CD4-positive, alpha-beta memory T cell (primary cell): ENCODE measurements around the gene ULK4. TPM values are rescaled to one million over a fixed set of nuclear protein-coding genes. Genes with fewer than 3 reads are reported as not detected.
"Not testable (repeated sequence)": the region's sequence is repeated elsewhere in the genome, so short reads cannot be mapped to it uniquely, and the experiment has no call there.

ENCODE experiments used
- CTCF ChIA-PET: fragments of 350-600 bp; sonication (Branson Sonifier 250); formaldehyde crosslinking; loops from one replicate; lab custom pipeline; 2021; ENCODE audit warnings: inconsistent platforms; ENCODE audit not compliant: partially characterized antibody; lab: Charles Lee
- POLR2A ChIA-PET: fragments of 350-600 bp; sonication (Branson Sonifier 250); formaldehyde crosslinking; loops from one replicate; lab custom pipeline; 2021; ENCODE audit not compliant: partially characterized antibody; lab: Charles Lee
- DNase-seq, 5 donors: peaks; one replicate each; pipeline versions ENCODE4 v3.0.0 to v3.0.0-alpha.2; 2020 to 2022; ENCODE audit warnings: mixed read lengths in 1 of 5
- H3K27ac ChIP-seq: one replicate; pipeline ENCODE4 v1.7.0; 2013; ENCODE audit warnings: low read depth, low read length
- H3K27me3 ChIP-seq: 2 replicates; pipeline ENCODE4 v1.7.0; 2013; ENCODE audit warnings: mild to moderate bottlenecking, low read length, moderate library complexity; ENCODE audit not compliant: insufficient read depth
- H3K36me3 ChIP-seq: 2 replicates; pipeline ENCODE4 v1.7.0; 2013; ENCODE audit warnings: mild to moderate bottlenecking, low read length, moderate library complexity; ENCODE audit not compliant: insufficient read depth
- H3K4me1 ChIP-seq: 2 replicates; pipeline ENCODE4 v1.7.0; 2013; ENCODE audit warnings: mild to moderate bottlenecking, low read length, moderate library complexity; ENCODE audit not compliant: insufficient read depth
- H3K4me3 ChIP-seq, 2 donors: one replicate each; pipeline ENCODE4 v1.7.0; 2013; ENCODE audit warnings: low read length in 2 of 2, mild to moderate bottlenecking in 1 of 2
- H3K9me3 ChIP-seq, 2 donors: one replicate each; pipeline ENCODE4 v1.7.0; 2013; ENCODE audit warnings: low read length in 2 of 2, control low read depth in 1 of 2; ENCODE audit not compliant: control insufficient read depth in 1 of 2
- H3K27ac Mint-ChIP-seq, 7 donors: one replicate each; pipeline ENCODE4 v1.8.0; 2020 to 2021; ENCODE audit warnings: mixed read lengths in 7 of 7, mild to moderate bottlenecking in 6 of 7, inconsistent platforms in 3 of 7, moderate library complexity in 3 of 7
- H3K27me3 Mint-ChIP-seq, 2 donors: one replicate each; pipeline ENCODE4 v1.8.0; 2020 to 2021; ENCODE audit warnings: mixed read lengths in 2 of 2
- H3K36me3 Mint-ChIP-seq, 2 donors: one replicate each; pipeline ENCODE4 v1.8.0; 2020 to 2021; ENCODE audit warnings: mixed read lengths in 2 of 2, inconsistent platforms in 1 of 2, mild to moderate bottlenecking in 1 of 2
- H3K4me1 Mint-ChIP-seq, 4 donors: one replicate each; pipeline ENCODE4 v1.8.0; 2020 to 2021; ENCODE audit warnings: mixed read lengths in 4 of 4, mild to moderate bottlenecking in 1 of 4
- H3K4me3 Mint-ChIP-seq, 8 donors: one replicate each; pipeline ENCODE4 v1.8.0; 2020 to 2021; ENCODE audit warnings: mixed read lengths in 8 of 8, mild to moderate bottlenecking in 7 of 8, moderate library complexity in 6 of 8, inconsistent platforms in 3 of 8
- H3K9me3 Mint-ChIP-seq, 8 donors: one replicate each; pipeline ENCODE4 v1.8.0; 2020 to 2021; ENCODE audit warnings: mixed read lengths in 8 of 8, mild to moderate bottlenecking in 5 of 8, inconsistent platforms in 3 of 8, moderate library complexity in 1 of 8
- intact Hi-C: fragments of 100-400 bp; cut with micrococcal nuclease; formaldehyde crosslinking; loops from one replicate; pipeline ENCODE4 v1.15.1; 2023
- polyA plus RNA-seq, 2 donors: library from polyadenylated mRNA; unstranded; fragments of 300-500 nt; fragmentation: Illumina TruSeq; gene quantifications; one replicate each; pipeline ENCODE4 v1.2.3, GENCODE V29; 2021
- total RNA-seq, 2 experiments: library from RNA; stranded (reverse); gene quantifications; one replicate each; pipeline ENCODE4 v1.2.3, GENCODE V29; 2021

Gene ULK4
- total and polyA plus RNA-seq, 4 experiments from 2014 or later: 6.3 to 29.1 (median 19.2) TPM

DNA sequence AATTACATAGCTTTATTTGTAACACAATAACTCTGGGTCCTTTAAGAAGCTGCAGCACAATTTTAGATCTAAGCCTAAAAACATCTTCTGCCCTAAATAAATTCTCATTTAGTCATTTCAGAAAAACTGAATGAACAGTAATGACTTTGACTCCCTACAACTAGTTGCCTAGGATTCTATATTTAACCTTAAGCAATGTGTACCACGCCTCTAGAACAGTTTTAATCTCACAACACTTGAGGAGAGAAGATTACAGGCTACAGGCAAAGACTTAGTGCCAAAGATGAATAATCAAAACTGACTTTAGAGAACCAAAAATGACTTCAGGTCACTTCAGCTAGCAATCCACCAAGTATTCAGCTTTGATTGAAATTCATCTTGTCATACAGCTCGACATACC lies 192.8 kb downstream of the ULK4 start:
- Mint-ChIP-seq H3K27ac (no peak overlapping the region), H3K36me3 (peaks cover 24 to 32% of the 10 kb centered on the region in 2 donors), H3K4me3 (no peak overlapping the region), H3K4me1 (no peaks in the 10 kb centered on the region), H3K27me3 (no peaks in the 10 kb centered on the region), H3K9me3 (peaks cover 0 to 20% (median 9%) of the 10 kb centered on the region in 8 donors)
- ChIA-PET POLR2A (no interaction called here), CTCF (no interaction called here)
- no peaks in the 10 kb centered on the region for H3K9me3 ChIP-seq
- no peak overlapping the region for H3K4me3 ChIP-seq
- no peaks in the 10 kb centered on the region for H3K36me3 ChIP-seq
- no peaks in the 10 kb centered on the region for H3K4me1 ChIP-seq
- intact Hi-C loops: no loop called here
- no peak overlapping the region for H3K27ac ChIP-seq
- no peaks in the 10 kb centered on the region for H3K27me3 ChIP-seq
- DNase-seq: no peak

DNA sequence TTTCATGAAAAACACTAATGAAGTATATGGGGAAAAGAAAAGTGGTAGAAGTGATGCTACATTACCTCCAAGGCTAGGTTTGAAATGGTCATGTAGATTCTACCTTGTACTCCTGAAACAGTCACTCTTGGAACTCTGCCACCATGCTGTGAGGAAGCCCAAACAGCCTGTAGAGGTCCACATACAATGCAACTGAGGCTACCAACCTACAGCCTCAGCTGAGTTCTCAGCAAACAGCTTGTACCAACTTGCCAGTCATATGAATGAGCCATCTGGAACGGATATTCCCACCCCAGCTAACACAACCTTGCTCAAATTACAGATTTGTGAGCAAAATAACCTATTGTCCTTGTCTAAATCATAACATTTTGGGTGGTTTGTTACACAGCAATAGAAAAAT lies 193.5 kb downstream of the ULK4 start:
- no peaks in the 10 kb centered on the region for H3K9me3 ChIP-seq
- Mint-ChIP-seq H3K27me3 (no peaks in the 10 kb centered on the region), H3K27ac (no peak overlapping the region), H3K36me3 (peaks cover 24 to 32% of the 10 kb centered on the region in 2 donors), H3K9me3 (peaks cover 0 to 17% (median 9%) of the 10 kb centered on the region in 8 donors), H3K4me3 (no peak overlapping the region), H3K4me1 (no peaks in the 10 kb centered on the region)
- H3K36me3 ChIP-seq: no peaks in the 10 kb centered on the region
- H3K4me1 ChIP-seq: no peaks in the 10 kb centered on the region
- CTCF ChIA-PET: no interaction called here
- intact Hi-C loops: no loop called here
- POLR2A ChIA-PET: no interaction called here
- no peak overlapping the region for H3K4me3 ChIP-seq
- H3K27ac ChIP-seq: no peak overlapping the region
- no peaks in the 10 kb centered on the region for H3K27me3 ChIP-seq
- DNase-seq: no peak

DNA sequence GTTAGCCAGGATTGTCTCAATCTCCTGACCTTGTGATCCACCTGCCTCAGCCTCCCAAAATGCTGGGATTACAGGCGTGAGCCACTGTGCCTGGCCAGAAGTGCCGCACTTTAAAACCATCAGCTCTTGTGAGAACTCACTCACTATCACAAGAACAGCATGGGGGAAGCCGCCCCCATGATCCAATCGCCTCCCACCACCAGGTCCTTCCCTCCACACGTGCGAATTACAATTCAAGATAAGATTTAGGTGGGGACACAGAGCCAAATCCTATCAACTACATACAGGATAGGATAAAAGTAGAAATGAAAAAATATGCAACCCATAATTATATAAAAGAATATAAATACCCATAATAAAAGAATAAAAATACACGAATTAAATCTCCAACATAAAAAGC lies 199.0 kb downstream of the ULK4 start:
- H3K27me3 ChIP-seq, intact Hi-C loops, H3K36me3 ChIP-seq, H3K4me3 ChIP-seq, H3K4me1 Mint-ChIP-seq, H3K9me3 ChIP-seq, POLR2A ChIA-PET, H3K4me3 Mint-ChIP-seq, DNase-seq, H3K27me3 Mint-ChIP-seq, H3K27ac ChIP-seq, H3K27ac Mint-ChIP-seq, H3K4me1 ChIP-seq: not testable (repeated sequence)
- Mint-ChIP-seq H3K36me3 (peaks cover 12 to 18% of the 10 kb centered on the region in 2 donors), H3K9me3 (peaks cover 0 to 11% (median 4%) of the 10 kb centered on the region in 8 donors)
- CTCF ChIA-PET: interaction anchor here (0.7 kb wide), 1 partner anchor 136 kb away, joined by 3 read pairs; no protein-coding TSS in a partner anchor

DNA sequence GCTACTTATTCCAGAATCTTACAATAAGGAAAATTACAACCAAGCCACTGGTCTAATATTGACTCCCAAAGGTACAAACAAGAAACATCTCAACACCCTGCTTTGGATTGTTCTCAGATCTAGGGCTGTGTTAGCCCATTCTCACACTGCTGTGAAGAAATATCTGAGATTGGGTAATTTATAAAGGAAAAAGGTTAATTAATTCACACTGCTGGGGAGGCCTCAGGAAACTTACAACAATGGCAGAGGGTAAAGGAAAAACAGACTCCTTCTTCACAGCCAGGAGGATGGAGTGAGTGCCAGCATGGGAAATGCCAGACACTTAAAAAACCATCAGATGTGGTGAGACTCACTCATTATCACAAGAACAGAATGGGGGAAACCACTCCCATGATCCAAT lies 208.3 kb downstream of the ULK4 start:
- no peaks in the 10 kb centered on the region for H3K27me3 Mint-ChIP-seq
- Histone ChIP-seq H3K27me3 (no peaks in the 10 kb centered on the region), H3K9me3 (no peaks in the 10 kb centered on the region), H3K4me3 (no peak overlapping the region), H3K27ac (no peak overlapping the region), H3K4me1 (no peaks in the 10 kb centered on the region), H3K36me3 (no peaks in the 10 kb centered on the region)
- ChIA-PET CTCF (no interaction called here), POLR2A (no interaction called here)
- H3K36me3 Mint-ChIP-seq: peaks cover 47 to 56% of the 10 kb centered on the region in 2 donors
- intact Hi-C loops: no loop called here
- H3K4me3 Mint-ChIP-seq: no peak overlapping the region
- peaks cover 0 to 7% (median 0%) of the 10 kb centered on the region in 8 donors for H3K9me3 Mint-ChIP-seq
- H3K4me1 Mint-ChIP-seq: peaks cover 11 to 15% (median 13%) of the 10 kb centered on the region in 4 donors
- DNase-seq: no peak
- no peak overlapping the region for H3K27ac Mint-ChIP-seq

DNA sequence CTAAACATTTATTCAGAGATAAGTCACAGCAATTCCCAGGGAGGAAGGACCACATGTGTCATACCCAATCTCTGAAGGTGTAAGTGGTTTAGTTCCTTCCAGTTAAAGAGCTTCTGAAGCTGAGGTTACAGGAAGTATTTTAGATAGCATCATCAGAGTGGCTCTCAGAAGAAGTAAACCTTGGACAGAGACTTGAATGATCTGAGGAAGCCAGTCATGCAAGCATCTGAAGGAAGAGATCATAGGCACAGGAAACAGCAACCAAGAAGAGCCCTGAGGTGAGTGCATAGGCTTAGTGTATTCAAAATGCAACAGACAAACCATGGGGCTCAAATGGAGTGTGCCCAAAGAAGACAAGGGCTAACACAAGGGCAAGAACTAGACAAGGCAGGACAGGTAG lies 210.3 kb downstream of the ULK4 start:
- peak overlapping the region in 1 of 7 donors; percentile 24 for H3K27ac Mint-ChIP-seq
- CTCF ChIA-PET: no interaction called here

DNA sequence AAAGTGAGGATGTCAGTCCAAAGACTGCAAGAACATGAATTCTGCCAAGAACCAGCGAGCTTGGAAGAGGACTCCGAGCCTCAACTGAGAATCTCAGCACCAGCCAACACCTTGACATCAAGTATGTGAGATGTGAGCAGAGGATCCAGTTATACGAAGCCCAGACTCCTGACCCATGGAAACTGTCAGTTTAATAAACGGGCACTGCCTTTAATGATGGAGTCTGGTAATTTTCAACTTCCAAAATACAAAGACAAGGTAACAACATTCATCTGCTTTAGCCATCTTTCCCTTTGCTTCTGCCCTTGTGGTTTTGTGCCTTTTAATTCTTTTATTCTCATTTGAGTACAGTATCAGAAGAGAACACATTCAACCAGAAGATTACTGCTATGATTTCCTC lies 211.9 kb downstream of the ULK4 start:
- H3K27ac Mint-ChIP-seq: no peak overlapping the region
- H3K36me3 Mint-ChIP-seq: peaks cover 44 to 77% of the 10 kb centered on the region in 2 donors

More for the DNA sequence above, 210.3 kb downstream of the ULK4 start:
- Mint-ChIP-seq H3K27me3 (no peaks in the 10 kb centered on the region), H3K9me3 (peaks cover 0 to 2% (median 0%) of the 10 kb centered on the region in 8 donors), H3K4me1 (peaks cover 11 to 15% (median 13%) of the 10 kb centered on the region in 4 donors), H3K4me3 (no peak overlapping the region), H3K36me3 (peaks cover 47 to 72% of the 10 kb centered on the region in 2 donors)
- intact Hi-C loops: no loop called here
- no peaks in the 10 kb centered on the region for H3K36me3 ChIP-seq
- H3K9me3 ChIP-seq: no peaks in the 10 kb centered on the region
- POLR2A ChIA-PET: no interaction called here
- DNase-seq: peak in 3 of 5 donors; percentile 0 to 13 (median 1)
- H3K4me3 ChIP-seq: no peak overlapping the region
- H3K4me1 ChIP-seq: no peaks in the 10 kb centered on the region
- H3K27ac ChIP-seq: no peak overlapping the region
- H3K27me3 ChIP-seq: no peaks in the 10 kb centered on the region

DNA sequence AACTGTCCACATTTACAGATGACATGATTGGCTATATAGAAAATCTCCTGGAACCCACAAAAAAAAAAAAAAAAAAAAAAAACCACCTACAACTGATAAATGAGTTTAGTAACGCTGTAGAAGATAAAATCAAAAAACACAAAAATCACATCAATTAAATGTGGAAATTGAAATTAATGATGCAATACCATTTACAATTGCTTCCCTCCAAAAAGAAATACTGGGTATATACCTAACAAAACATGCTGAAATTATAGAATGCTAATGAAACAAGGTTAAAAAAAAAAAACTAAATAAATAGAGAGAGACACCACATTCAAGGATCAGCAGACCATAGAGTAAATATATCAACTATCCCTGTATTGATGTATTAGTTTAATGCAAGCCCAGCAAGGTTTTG lies 215.7 kb downstream of the ULK4 start:
- POLR2A ChIA-PET: no interaction called here
- Histone ChIP-seq H3K36me3 (no peaks in the 10 kb centered on the region), H3K9me3 (no peaks in the 10 kb centered on the region), H3K27me3 (no peaks in the 10 kb centered on the region), H3K4me3 (no peak overlapping the region), H3K27ac (no peak overlapping the region), H3K4me1 (no peaks in the 10 kb centered on the region)
- Mint-ChIP-seq H3K4me3 (no peak overlapping the region), H3K9me3 (peaks cover 0 to 1% (median 0%) of the 10 kb centered on the region in 8 donors), H3K27ac (no peak overlapping the region), H3K36me3 (peaks cover 20 to 55% of the 10 kb centered on the region in 2 donors), H3K4me1 (no peaks in the 10 kb centered on the region), H3K27me3 (no peaks in the 10 kb centered on the region)
- DNase-seq: no peak
- intact Hi-C loops: no loop called here
- CTCF ChIA-PET: no interaction called here

More for the DNA sequence above, 211.9 kb downstream of the ULK4 start:
- H3K36me3 ChIP-seq: no peaks in the 10 kb centered on the region
- DNase-seq: no peak
- H3K4me3 Mint-ChIP-seq: no peak overlapping the region
- POLR2A ChIA-PET: no interaction called here
- H3K27me3 Mint-ChIP-seq: no peaks in the 10 kb centered on the region
- H3K27me3 ChIP-seq: no peaks in the 10 kb centered on the region
- no peaks in the 10 kb centered on the region for H3K9me3 Mint-ChIP-seq
- no peak overlapping the region for H3K27ac ChIP-seq
- H3K9me3 ChIP-seq: no peaks in the 10 kb centered on the region
- no peaks in the 10 kb centered on the region for H3K4me1 ChIP-seq
- no peak overlapping the region for H3K4me3 ChIP-seq
- H3K4me1 Mint-ChIP-seq: peaks cover 11 to 15% (median 13%) of the 10 kb centered on the region in 4 donors
- CTCF ChIA-PET: no interaction called here
- intact Hi-C loops: no loop called here
